Stimulated activated CD8-positive, alpha-beta memory T cell treated with anti-CD3 and anti-CD28 coated beads, Interleukin-15, amount 100 ng/mL, for 48 hours (primary cell): ENCODE results near the gene ROBO2.
"Not testable (repeated sequence)": the region's sequence is repeated elsewhere in the genome, so short reads cannot be mapped to it uniquely, and the experiment has no call there.

Experiments used
- DNase-seq, 2 donors: peaks; one replicate each; pipeline ENCODE4 v3.0.0-alpha.2; 2020; ENCODE audit warnings: low read depth in 2 of 2

Gene ROBO2

DNA sequence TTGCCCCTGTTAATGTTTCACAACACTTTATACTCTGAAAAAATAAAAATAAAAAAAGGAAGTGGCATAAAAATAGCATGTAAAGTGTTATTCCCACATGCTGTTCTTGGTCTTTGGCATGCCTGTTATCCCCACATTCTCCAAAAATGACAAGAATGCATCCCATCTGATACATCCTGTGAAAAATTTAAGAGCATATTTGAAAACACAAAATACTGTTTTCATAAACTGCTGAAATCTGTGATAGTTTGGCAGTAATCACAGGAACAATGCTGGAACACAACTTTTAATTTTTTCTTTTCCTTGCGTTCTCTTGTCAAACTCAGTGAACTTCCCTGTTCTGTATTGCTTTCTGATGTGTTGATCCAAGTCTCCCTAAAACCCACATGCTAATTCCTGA is 288.8 kb downstream of the ROBO2 start:
- no peak for DNase-seq

DNA sequence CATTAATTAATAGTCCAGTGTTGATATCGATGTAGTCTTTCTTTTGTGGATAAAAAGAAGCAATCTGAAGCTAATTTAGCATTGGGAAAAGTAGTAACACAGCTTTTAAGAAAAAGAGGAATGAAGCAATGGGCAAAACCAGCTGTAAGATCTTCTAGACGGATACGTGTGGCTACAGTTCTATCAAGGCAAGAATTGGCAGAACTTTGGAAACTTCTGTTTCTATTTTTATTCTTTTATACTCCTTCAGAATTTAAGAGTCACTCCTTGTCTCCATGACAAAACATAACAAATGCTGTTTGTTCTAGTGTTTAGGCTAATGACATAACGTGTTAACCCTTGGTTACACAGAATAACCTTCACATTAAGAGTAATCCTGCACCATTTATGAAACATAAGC is 289.2 kb downstream of the ROBO2 start:
- no peak for DNase-seq

DNA sequence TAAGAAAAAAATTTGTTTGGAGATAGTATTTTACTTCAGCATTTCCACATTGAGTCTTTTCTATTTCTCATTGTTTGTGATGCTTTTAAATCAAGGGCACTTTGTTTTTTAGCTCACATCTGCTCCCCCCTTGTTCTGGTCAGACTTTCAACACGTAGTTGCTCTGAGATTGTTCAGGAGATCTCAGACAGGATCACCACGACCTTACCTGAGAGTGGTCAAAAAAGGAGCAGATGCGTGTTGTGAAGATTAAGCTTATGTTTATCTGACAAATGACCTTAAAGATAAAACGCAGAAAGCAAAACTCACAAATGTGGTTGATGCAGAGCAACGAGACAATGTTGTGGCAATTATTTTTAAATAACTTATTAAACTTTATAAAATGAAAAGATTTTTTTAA is 298.3 kb downstream of the ROBO2 start:
- no peak for DNase-seq

DNA sequence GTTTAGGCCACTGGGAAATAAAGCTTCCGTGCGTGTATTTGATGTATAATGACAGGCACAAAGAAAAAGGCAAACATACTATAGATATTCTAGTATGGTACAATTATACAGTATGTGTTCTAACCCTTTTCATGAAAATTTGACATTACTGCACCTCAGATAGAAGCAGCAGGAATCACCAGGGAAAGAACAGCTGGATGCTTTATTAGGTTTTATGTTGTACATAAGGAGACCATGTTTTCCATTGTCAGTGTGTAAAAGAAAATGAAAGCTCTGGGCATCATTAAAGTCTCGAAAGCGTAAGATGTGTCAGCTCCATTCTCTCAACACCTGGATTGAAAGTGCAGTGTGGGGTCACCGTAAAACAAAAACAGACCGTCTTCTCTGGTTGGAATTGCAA is 302.1 kb downstream of the ROBO2 start:
- no peak for DNase-seq

DNA sequence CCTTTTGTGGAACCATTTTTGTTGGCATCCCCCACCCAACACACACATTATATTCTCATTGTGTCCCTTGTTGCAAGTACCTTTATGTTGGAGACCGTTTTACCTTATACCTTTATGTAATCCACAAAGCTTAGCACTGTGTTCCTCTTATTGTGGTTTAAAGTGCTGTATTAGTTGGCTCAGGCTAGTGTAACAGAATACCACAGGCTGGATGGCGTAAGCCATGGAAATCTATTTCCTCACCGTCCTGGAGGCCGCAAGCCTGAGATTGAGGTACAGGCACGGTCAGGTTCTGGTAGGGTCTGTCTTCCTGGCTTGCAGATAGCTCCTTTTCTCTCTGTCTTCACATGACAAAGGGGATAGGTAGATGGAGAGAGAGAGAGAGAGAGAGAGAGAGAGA is 302.8 kb downstream of the ROBO2 start:
- no peak for DNase-seq

DNA sequence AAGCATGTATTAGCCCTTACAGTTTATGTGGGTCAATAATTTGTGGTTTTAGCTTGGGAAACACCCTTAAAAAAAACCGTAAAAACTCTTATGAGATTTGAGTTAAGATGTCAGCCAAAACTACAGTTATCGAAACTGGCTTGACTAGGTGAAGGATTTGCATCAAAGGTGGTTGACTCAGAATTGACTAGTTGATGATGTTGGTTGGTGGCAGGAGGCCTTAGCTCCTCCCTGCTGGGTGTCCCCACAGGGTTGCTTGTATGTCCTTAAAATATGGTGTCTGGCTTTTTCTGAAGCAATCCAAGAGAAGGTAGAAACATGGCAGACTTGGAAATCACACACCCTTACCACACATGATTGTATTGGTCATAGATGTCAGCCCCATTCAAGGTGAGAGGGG is 305.1 kb downstream of the ROBO2 start:
- DNase-seq = no peak

DNA sequence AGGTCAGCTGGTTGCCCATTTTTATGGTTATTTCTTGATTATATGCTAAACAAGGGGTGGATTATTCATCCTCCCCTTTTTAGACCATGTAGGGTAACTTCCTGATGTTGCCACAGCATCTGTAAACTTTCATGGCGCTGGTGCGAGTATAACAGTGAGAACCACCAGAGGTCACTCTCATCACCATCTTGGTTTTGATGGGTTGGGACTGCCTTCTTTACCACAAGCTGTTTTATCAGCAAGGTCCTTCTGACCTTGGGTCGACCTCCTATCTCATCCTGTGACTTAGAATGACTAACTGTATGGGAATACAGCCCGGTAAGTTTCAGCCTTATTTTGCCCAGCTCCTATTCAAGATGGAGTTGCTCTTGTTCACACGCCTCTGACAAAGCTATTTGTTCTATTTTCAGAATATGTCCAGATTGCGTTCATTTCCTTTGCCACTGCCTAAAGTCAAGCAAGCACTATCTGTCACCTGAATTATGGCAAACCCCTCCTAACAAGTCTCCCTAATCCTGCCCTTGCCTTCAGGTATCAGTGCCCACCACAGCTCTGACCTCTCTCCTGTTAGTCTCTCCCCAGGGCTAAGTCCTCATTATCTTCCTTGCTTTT is 308.5 kb downstream of the ROBO2 start:
- DNase-seq = no peak

DNA sequence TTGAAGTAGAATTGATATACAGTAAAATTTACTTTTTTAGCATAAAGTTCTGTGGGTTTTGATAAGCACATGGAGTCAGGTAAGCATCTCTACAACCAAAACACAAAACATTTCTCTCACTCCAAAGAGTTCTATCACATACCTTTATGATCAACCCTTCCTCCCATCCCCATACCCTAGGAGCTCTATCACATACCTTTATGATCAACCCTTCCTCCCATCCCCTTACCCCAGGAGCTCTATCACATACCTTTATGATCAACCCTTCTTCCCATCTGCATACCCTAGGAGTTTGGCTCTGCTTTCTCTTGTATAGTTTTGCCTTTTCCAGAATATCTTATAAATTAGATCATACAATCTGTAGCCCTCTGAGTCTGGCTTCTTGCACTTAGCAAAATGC is 315.1 kb downstream of the ROBO2 start:
- no peak for DNase-seq

DNA sequence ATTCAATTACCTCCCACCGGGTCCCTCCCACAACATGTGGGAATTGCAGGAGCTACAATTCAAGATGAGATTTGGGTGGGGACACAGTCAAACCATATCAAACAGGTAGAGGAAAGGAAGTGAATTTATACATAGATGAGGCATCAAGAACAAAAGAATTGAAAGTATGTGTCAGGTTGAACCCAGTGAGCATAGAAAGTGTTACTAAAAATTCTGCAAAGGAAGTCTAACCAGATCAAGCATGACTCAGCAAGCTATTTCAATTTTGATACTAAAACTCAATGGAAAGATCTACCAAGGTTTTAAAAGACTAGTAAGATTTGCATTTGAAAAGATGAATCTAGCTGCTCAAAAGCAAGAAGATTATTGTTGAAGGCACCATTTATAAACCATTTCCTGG is 323.0 kb downstream of the ROBO2 start:
- DNase-seq = no peak

DNA sequence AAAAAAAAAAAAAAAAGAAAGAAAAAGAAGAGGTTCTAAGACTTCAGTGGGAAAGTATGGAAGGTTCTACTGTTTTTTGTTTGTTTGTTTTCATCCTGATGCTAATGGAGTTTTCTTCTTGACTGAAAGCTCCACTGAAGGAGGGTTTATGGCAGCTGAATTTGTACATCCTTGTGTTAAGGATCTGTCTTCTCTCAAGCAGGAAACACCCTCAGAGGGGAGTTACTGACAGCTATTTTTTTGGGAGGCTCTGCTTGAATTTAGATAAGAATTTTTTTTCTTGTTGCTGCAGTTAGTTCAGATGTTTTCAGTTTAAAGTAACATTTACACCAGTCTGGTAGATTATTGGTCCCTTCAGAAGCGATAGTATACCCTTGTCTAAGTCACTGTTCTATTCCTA is 325.3 kb downstream of the ROBO2 start:
- no peak for DNase-seq

DNA sequence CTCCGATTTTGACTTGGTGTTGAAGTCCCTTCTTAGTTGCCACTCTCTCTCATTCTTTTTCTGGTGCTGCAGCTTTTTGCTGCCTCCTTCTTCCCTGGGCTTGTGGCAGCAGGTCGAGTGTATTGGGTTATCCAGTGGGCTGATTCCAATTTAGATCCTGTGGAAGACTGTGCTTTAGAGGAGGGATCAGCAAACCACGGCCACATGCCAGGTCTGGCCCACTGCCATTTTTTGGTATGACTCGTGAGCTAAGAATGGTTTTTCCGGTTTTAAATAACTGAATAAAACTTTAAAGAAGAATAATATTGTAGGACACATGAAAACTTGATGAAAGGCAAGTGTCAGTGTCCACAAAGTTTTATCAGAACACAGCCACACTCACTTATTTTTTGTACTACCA is 330.5 kb downstream of the ROBO2 start:
- DNase-seq = no peak

DNA sequence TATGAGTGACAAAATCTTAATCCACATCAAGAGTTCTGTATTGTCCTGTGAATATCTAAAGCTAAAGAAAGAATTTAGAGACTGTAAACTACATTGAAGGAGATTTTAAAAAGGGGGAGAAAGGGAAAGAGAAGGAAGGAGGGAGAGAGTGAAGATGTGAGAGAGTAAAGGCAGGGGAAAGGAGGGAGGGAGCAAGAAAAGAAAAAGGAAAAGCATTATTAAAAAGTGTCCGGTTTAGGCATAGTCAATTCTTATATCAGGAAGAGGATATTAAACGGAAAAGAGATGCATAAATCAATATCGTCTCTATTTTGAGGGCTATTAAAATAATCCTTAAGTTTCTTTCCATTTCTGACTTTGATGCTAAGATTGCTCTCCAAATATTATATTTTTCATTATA is 332.1 kb downstream of the ROBO2 start:
- no peak for DNase-seq

DNA sequence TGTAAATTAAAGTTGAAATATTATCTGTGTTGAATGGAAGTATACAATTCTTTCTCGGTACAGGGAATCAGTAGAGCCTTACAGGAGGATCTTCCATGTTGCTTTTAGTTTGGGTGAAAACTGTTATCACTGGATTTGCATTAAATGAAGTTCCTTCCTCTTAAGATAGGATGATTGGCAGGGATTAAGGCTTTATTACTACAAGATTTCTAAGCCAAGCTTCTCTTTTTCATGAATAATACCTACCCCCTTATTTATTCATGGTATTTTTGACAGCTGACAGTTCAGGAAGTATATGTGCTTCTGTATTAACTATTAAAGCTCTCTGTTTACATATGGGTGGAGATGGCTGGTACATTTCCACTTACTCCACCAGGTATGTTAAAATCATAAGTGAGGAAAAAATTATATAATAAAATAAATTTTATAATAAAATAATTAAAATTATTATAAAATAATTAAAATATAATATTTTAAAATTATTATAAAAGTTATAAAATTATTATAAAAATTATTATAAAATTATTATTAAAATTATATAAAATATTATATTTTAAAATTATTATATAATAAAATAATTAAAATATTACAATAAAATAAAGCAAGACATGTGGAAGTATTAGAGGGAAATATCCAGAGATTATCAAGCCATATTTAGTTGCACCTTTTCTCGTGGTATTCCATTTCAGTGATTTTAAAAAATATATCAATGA is 332.9 kb downstream of the ROBO2 start:
- DNase-seq = no peak

DNA sequence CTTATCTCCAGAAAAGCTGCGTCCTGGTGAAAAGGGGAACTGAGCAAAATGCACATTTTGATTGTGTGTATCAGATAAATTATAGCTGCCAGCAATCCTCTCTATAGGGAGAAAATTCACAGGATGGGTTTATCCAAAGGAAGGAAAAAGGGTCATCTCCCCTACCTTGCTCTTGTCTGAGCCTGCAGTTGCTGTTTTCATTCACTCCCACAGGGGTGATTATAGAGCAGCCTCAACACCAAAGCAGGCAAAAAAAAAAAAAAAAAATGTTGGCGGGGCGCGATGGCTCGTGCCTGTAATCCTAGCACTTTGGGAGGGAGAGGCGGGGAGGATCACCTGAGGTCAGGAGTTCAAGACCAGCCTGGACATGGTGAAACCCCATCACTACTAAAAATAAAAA is 333.7 kb downstream of the ROBO2 start:
- DNase-seq = no peak

DNA sequence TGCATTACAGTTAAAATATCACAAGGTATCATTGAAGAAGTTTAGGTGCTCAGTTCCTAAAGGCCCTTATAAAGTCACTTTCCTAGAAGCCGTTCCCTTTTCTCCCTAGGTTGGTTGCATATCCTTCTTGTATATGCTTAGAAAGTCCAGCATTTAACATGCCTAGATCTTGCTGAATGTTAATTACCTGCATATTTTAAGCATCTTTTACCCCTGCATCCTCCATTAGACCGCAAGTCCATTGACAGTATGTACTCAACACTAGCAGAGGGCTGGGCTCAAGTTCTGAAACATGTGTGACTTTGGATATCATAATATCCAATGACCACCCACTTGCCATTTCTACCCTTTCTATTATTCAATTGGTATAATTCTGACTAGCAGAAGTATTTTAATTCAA is 336.6 kb downstream of the ROBO2 start:
- no peak for DNase-seq

DNA sequence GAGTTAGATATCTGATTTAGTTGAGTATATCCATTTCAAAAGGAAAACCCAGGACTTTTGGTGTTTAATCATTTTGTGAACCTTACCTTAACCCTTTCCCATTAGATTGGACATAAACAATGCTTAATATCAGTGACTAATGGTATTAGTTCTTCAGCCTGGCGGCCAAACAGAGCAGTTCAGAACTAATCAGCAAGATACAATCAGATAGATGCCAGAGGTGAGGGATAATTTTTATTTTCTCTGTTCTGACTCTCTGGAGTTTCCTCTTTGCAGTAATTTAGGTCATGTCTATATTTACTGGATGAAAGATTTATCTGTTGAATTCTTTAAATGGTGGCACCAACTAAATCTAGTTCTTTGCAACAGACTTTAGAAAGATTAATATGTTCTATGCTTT is 337.8 kb downstream of the ROBO2 start:
- DNase-seq = no peak

DNA sequence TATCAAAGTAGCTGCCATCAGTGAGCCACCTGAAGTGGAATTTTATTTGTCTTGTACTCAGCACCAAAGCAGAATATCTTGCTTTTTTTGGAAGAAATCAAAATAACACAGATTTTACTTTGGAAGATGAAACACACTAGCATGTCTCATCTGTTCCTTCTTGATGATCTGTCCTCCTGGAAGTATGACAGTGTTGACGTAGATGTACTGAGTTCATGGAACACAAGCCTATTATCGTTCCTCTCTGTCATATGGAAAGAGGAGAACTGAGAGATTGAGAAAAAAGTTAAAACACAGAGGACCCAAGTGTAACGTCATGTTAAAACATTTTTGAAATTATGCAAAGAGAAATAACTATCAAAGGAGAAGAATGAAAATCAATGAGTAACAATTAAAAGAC is 340.2 kb downstream of the ROBO2 start:
- DNase-seq = no peak

DNA sequence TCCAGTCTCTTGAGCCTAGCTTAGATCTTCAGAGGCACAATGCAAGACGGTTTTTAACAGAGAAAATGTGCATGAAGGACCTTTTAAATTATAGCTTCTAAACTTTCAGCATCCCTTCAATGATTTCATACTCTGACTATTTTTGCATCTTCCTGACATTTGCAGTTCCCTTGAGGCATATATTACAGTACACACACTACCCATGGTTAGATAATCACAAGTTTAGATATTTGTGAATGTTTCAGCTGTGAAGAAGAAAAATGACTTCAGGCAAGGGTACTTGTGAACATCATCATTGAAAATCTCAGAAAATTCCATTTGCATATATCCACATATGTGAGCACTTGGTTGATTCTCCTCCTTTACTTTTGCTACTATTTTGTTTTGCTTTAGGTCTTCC is 341.5 kb downstream of the ROBO2 start:
- DNase-seq = no peak

DNA sequence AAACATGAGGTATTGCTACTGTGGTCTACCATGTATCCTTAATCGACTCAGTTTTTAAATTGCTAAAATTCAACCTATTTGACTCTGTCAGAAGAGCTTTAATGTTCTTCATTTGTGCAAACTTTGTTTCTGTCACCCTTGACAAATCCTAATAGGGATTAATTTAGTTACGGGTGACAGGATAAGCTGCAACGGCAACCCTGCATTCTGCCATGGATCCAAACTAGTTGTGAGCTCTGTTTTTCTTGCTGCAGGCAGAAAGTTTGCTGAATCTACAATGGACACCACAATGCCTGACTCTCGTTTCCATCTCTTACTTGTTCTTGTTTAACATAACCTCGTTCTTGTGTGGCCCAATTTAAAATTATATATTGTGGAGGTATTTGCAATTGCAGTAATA is 352.3 kb downstream of the ROBO2 start:
- no peak for DNase-seq

DNA sequence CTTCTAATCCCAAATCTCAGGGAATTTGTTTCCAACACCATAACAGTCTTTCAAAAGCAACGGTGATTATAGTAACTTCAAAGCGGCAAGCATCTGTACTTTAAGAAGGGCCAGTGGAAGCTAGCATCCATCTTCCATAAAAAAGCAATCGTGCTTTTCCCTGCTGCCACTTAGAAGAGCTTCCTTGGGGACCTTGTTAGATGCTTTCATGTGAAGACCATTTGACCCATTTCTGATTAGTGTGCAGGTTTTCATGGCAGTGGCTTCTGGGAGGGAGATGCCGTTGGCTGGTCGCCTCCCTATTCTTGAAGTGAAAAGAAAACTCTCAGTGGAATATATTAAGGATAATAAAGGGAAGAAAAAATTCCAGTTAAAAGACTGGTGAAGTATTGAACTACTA is 354.1 kb downstream of the ROBO2 start:
- no peak for DNase-seq

DNA sequence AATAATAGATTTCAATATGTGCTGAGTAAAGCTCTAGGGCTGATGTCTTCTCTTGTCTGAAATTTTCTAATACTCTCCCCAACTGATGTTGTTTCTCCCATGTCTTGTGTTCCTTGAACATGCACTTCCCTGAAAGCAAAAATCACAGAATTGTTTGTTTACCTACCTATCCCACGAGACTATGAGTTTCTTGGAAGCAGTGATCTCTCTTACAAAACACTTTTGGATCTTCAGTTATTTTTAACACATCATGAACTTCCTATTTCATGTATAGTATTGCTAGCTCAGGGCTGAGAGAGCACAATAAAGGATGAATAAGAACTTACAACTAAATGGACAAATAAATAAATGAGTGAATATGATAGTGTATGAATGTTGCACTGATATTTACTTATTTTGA is 365.0 kb downstream of the ROBO2 start:
- no peak for DNase-seq

DNA sequence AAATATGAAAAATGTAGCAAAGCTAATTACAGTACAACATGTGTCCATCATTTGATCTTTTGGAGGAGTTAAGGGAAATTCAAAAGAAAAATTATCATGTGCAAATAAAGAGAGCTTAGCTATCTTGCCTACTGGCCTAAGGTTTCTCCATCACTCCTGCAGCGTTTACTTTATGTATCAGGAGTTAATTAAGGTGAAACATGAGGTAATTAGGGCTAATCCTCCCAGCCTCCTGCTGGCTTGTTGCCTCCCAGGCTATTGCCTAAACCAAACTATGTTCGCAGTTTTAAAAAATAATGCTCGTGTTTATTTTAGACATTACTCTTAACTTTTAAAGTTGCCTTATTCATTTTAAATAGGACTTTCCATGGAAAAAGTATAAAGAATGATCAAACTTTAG is 367.5 kb downstream of the ROBO2 start:
- DNase-seq = no peak

DNA sequence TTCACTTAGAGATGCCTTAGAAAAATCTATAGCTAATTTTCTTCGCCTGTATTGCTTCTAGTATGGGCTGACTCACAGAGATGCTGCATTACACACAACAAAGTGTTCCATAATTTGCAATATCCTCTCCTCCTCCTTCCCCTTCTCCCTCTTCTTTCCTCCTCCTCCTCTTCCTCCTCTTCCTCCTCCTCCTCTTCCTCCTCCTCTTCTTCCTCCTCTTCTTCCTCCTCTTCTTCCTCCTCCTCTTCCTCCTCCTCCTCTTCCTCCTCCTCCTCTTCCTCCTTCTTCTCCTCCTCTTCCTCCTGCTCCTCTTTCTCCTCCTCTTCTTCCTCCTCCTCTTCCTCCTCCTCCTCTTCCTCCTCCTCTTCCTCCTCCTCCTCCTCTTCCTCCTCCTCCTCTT is 370.4 kb downstream of the ROBO2 start:
- not testable (repeated sequence) for DNase-seq

DNA sequence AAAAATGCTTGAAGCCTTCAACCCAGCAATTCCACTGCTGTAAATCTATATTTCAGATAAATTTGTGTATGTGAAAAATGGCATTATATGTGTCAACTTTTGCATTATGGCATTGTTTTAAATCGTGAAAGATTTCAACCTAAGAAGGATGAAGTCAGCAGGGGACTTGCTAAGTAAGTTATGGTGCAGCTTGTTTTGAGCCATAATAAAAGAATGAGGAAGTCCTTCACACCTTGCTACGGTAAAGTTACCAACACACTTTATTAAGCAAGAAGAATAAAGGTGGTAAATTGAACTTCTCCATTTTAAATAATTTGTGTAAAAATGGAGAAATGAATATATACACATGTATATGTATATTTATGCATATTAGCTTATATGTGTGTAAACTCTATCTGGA is 371.4 kb downstream of the ROBO2 start:
- DNase-seq = no peak
